SJCRH30 (cell line): ENCODE data around the gene RABAC1. TPM values are rescaled to one million over a fixed set of nuclear protein-coding genes. Genes with fewer than 3 reads are reported as not detected.

Experiments used
- DNase-seq, 2 experiments: peaks; one replicate each; pipeline ENCODE4 v3.0.0-alpha.2; 2015 to 2020
- H3K27ac ChIP-seq: fragments of 250-450 bp; sonication (Bioruptor Pico); 2 replicates; pipeline ENCODE4 v1.5.1; 2020; ENCODE audit warnings: mild to moderate bottlenecking, moderate library complexity
- H3K27me3 ChIP-seq: fragments of 250-450 bp; sonication (Bioruptor Pico); 2 replicates; pipeline ENCODE4 v1.5.1; 2020; ENCODE audit warnings: mild to moderate bottlenecking, moderate library complexity
- H3K36me3 ChIP-seq: fragments of 250-450 bp; sonication (Bioruptor Pico); 2 replicates; pipeline ENCODE4 v1.5.1; 2020; ENCODE audit warnings: mild to moderate bottlenecking, moderate library complexity
- H3K4me1 ChIP-seq: fragments of 250-450 bp; sonication (Bioruptor Pico); 2 replicates; pipeline ENCODE4 v1.5.1; 2020; ENCODE audit warnings: mild to moderate bottlenecking, moderate library complexity
- H3K4me3 ChIP-seq: fragments of 250-450 bp; sonication (Bioruptor Pico); 2 replicates; pipeline ENCODE4 v1.5.1; 2020; ENCODE audit warnings: mild to moderate bottlenecking, moderate library complexity
- H3K9me3 ChIP-seq: fragments of 250-450 bp; sonication (Bioruptor Pico); replicated peaks from 2 replicates; pipeline ENCODE4 v1.5.1; 2020; ENCODE audit warnings: mild to moderate bottlenecking, moderate library complexity
- total RNA-seq: library from RNA; depleted of rRNA; stranded (reverse); fragments of >200 nt; shearing (Covaris generic); gene quantifications from 2 replicates; pipeline ENCODE4 v1.2.3, GENCODE V29; 2014

The RABAC1 gene
- total RNA-seq, 1 experiment from 2014 or later = 106 TPM

GRCh38 chr19:41969772-41970458 is 10.8 kb upstream of the RABAC1 start:
- H3K27ac ChIP-seq = no peak overlapping the region
- DNase-seq = no peak

GRCh38 chr19:41968751-41969595 is 9.9 kb upstream of the RABAC1 start:
- Histone ChIP-seq H3K4me1 (no peaks in the 10 kb centered on the region), H3K27ac (no peak overlapping the region), H3K4me3 (no peak overlapping the region), H3K36me3 (no peaks in the 10 kb centered on the region), H3K9me3 (no peaks in the 10 kb centered on the region), H3K27me3 (no peaks in the 10 kb centered on the region)
- no peak for DNase-seq

More at GRCh38 chr19:41969772-41970458, 10.8 kb upstream of the RABAC1 start:
- H3K4me1 ChIP-seq = no peaks in the 10 kb centered on the region
- H3K9me3 ChIP-seq = no peaks in the 10 kb centered on the region
- no peaks in the 10 kb centered on the region for H3K36me3 ChIP-seq
- no peak overlapping the region for H3K4me3 ChIP-seq
- H3K27me3 ChIP-seq = no peaks in the 10 kb centered on the region

- H3K36me3 ChIP-seq = no peaks in the 10 kb centered on the region
- no peak overlapping the region for H3K27ac ChIP-seq
- no peak for DNase-seq
- H3K27me3 ChIP-seq = no peaks in the 10 kb centered on the region
- H3K4me3 ChIP-seq = no peak overlapping the region
- no peaks in the 10 kb centered on the region for H3K4me1 ChIP-seq
- no peaks in the 10 kb centered on the region for H3K9me3 ChIP-seq
These were observed 8.1 kb upstream of the RABAC1 start for GRCh38 chr19:41967054-41967783.

GRCh38 chr19:41965106-41965505 is 6.0 kb upstream of the RABAC1 start:
- Histone ChIP-seq H3K4me3 (no peak overlapping the region), H3K4me1 (no peaks in the 10 kb centered on the region), H3K9me3 (no peaks in the 10 kb centered on the region), H3K27ac (no peak overlapping the region), H3K36me3 (no peaks in the 10 kb centered on the region), H3K27me3 (no peaks in the 10 kb centered on the region)
- DNase-seq = no peak

GRCh38 chr19:41960973-41961372 is 1.9 kb upstream of the RABAC1 start:
- peaks cover 5% of the 10 kb centered on the region; the same call in 1 of the 2 replicates for H3K4me1 ChIP-seq
- no peak overlapping the region for H3K27ac ChIP-seq

GRCh38 chr19:41958367-41959055 is 610 bp downstream of the RABAC1 start:
- H3K4me3 ChIP-seq = peak overlapping the region; percentile 72
- no peaks in the 10 kb centered on the region for H3K9me3 ChIP-seq
- H3K27ac ChIP-seq = peak overlapping the region; percentile 41
- H3K27me3 ChIP-seq = no peaks in the 10 kb centered on the region
- H3K4me1 ChIP-seq = peaks cover 5% of the 10 kb centered on the region; the same call in 1 of the 2 replicates
- 0 out of 2 replicates have a peak, but pooled peaks cover 2% of the 10 kb centered on the region for H3K36me3 ChIP-seq
- DNase-seq = peak; percentile 84 to 85

More at GRCh38 chr19:41960973-41961372, 1.9 kb upstream of the RABAC1 start:
- 0 out of 2 replicates have a peak, but pooled peaks cover 2% of the 10 kb centered on the region for H3K36me3 ChIP-seq
- no peaks in the 10 kb centered on the region for H3K9me3 ChIP-seq
- peak in 1 of 2 experiments; percentile 22 for DNase-seq
- no peaks in the 10 kb centered on the region for H3K27me3 ChIP-seq
- no peak overlapping the region for H3K4me3 ChIP-seq

- H3K27me3 ChIP-seq = no peaks in the 10 kb centered on the region
- no peaks in the 10 kb centered on the region for H3K9me3 ChIP-seq
- peak; percentile 73 to 84 for DNase-seq
- H3K36me3 ChIP-seq = 0 out of 2 replicates have a peak, but pooled peaks cover 2% of the 10 kb centered on the region
- H3K27ac ChIP-seq = no peak overlapping the region
- H3K4me1 ChIP-seq = peaks cover 5% of the 10 kb centered on the region; the same call in 1 of the 2 replicates
- H3K4me3 ChIP-seq = peak overlapping the region; percentile 72
These were observed 1.2 kb downstream of the RABAC1 start for GRCh38 chr19:41957838-41958366.

GRCh38 chr19:41957161-41957837 is 1.8 kb downstream of the RABAC1 start:
- Histone ChIP-seq H3K4me3 (no peak overlapping the region), H3K36me3 (0 out of 2 replicates have a peak, but pooled peaks cover 2% of the 10 kb centered on the region), H3K27me3 (no peaks in the 10 kb centered on the region), H3K27ac (no peak overlapping the region), H3K4me1 (peaks cover 5% of the 10 kb centered on the region; the same call in 1 of the 2 replicates), H3K9me3 (no peaks in the 10 kb centered on the region)
- no peak for DNase-seq

GRCh38 chr19:41956621-41957020 is 2.5 kb downstream of the RABAC1 start:
- no peak for DNase-seq
- Histone ChIP-seq H3K27me3 (no peaks in the 10 kb centered on the region), H3K4me3 (no peak overlapping the region), H3K36me3 (0 out of 2 replicates have a peak, but pooled peaks cover 2% of the 10 kb centered on the region), H3K9me3 (no peaks in the 10 kb centered on the region), H3K27ac (no peak overlapping the region), H3K4me1 (peaks cover 5% of the 10 kb centered on the region; the same call in 1 of the 2 replicates)

- H3K9me3 ChIP-seq = no peaks in the 10 kb centered on the region
- 0 out of 2 replicates have a peak, but pooled peaks cover 2% of the 10 kb centered on the region for H3K36me3 ChIP-seq
- DNase-seq = no peak
These were observed 3.6 kb downstream of the RABAC1 start for GRCh38 chr19:41955521-41955920.

GRCh38 chr19:41951686-41952172 is 7.4 kb downstream of the RABAC1 start:
- Histone ChIP-seq H3K4me3 (no peak overlapping the region), H3K4me1 (no peaks in the 10 kb centered on the region), H3K27ac (no peak overlapping the region), H3K9me3 (no peaks in the 10 kb centered on the region), H3K27me3 (no peaks in the 10 kb centered on the region), H3K36me3 (no peaks in the 10 kb centered on the region)
- DNase-seq = peak; percentile 83 to 94

More at GRCh38 chr19:41955521-41955920, 3.6 kb downstream of the RABAC1 start:
- peaks cover 5% of the 10 kb centered on the region; the same call in 1 of the 2 replicates for H3K4me1 ChIP-seq
- no peaks in the 10 kb centered on the region for H3K27me3 ChIP-seq
- no peak overlapping the region for H3K27ac ChIP-seq
- no peak overlapping the region for H3K4me3 ChIP-seq

- Histone ChIP-seq H3K9me3 (no peaks in the 10 kb centered on the region), H3K27ac (no peak overlapping the region), H3K4me3 (no peak overlapping the region), H3K4me1 (0 out of 2 replicates have a peak, but pooled peaks cover 2% of the 10 kb centered on the region), H3K27me3 (no peaks in the 10 kb centered on the region), H3K36me3 (no peaks in the 10 kb centered on the region)
- no peak for DNase-seq
These were observed 12.0 kb downstream of the RABAC1 start for GRCh38 chr19:41947091-41947490.

GRCh38 chr19:41945135-41945766 is 13.9 kb downstream of the RABAC1 start:
- Histone ChIP-seq H3K4me1 (0 out of 2 replicates have a peak, but pooled peaks cover 2% of the 10 kb centered on the region), H3K9me3 (no peaks in the 10 kb centered on the region), H3K4me3 (no peak overlapping the region), H3K27me3 (peaks cover 7% of the 10 kb centered on the region; the same call in 1 of the 2 replicates), H3K36me3 (no peaks in the 10 kb centered on the region), H3K27ac (no peak overlapping the region)
- no peak for DNase-seq
